ENCODE measurements around the gene KIF26B.

The KIF26B gene

GRCh38 chr1:245132771-245133170 is 22.0 kb upstream of the KIF26B start:
- DNase-seq (ENCODE audit: low spot score) = no peak

GRCh38 chr1:245133995-245134715 is 20.6 kb upstream of the KIF26B start:
- no peak for DNase-seq (ENCODE audit: low spot score)

GRCh38 chr1:245142171-245142798 is 12.5 kb upstream of the KIF26B start:
- no peak for DNase-seq (ENCODE audit: low spot score)

GRCh38 chr1:245142976-245143375 is 11.8 kb upstream of the KIF26B start:
- DNase-seq (ENCODE audit: low spot score) = no peak

- DNase-seq (ENCODE audit: low spot score) = no peak
These were observed 10.9 kb upstream of the KIF26B start for GRCh38 chr1:245143849-245144248.

GRCh38 chr1:245148069-245148468 is 6.7 kb upstream of the KIF26B start:
- no peak for DNase-seq (ENCODE audit: low spot score)

GRCh38 chr1:245148861-245149260 is 5.9 kb upstream of the KIF26B start:
- no peak for DNase-seq (ENCODE audit: low spot score)

GRCh38 chr1:245153081-245153551 is 1.7 kb upstream of the KIF26B start:
- peak; percentile 80 for DNase-seq (ENCODE audit: low spot score)

GRCh38 chr1:245153552-245154428 is 995 bp upstream of the KIF26B start:
- DNase-seq (ENCODE audit: low spot score) = peak; percentile 40

- DNase-seq (ENCODE audit: low spot score) = peak; percentile 26
These were observed 671 bp downstream of the KIF26B start for GRCh38 chr1:245155272-245156040.

- peak; percentile 92 for DNase-seq (ENCODE audit: low spot score)
These were observed 1.4 kb downstream of the KIF26B start for GRCh38 chr1:245156041-245156735.

GRCh38 chr1:245156736-245157505 is 2.1 kb downstream of the KIF26B start:
- DNase-seq (ENCODE audit: low spot score) = peak; percentile 15

- no peak for DNase-seq (ENCODE audit: low spot score)
These were observed 4.1 kb downstream of the KIF26B start for GRCh38 chr1:245158913-245159312.

GRCh38 chr1:245160288-245160687 is 5.5 kb downstream of the KIF26B start:
- no peak for DNase-seq (ENCODE audit: low spot score)

GRCh38 chr1:245160741-245161400 is 6.1 kb downstream of the KIF26B start:
- no peak for DNase-seq (ENCODE audit: low spot score)

- no peak for DNase-seq (ENCODE audit: low spot score)
These were observed 7.1 kb downstream of the KIF26B start for GRCh38 chr1:245161866-245162265.

GRCh38 chr1:245166471-245166885 is 11.7 kb downstream of the KIF26B start:
- peak; percentile 78 for DNase-seq (ENCODE audit: low spot score)

GRCh38 chr1:245168086-245168485 is 13.3 kb downstream of the KIF26B start:
- DNase-seq (ENCODE audit: low spot score) = no peak

GRCh38 chr1:245168906-245169305 is 14.1 kb downstream of the KIF26B start:
- no peak for DNase-seq (ENCODE audit: low spot score)

GRCh38 chr1:245169376-245169775 is 14.6 kb downstream of the KIF26B start:
- DNase-seq (ENCODE audit: low spot score) = no peak

Measured in AG08395 (cell line).